Glutamatergic neuron (in vitro differentiated cells): Measurements from ENCODE around the gene OR7D2. TPM values are rescaled to one million over a fixed set of nuclear protein-coding genes. Genes with fewer than 3 reads are reported as not detected.
A peak's percentile ranks its signal among the peaks of the same experiment; 100 is the strongest.

Experiments
- DNase-seq: peaks from one replicate; pipeline ENCODE4 v3.0.0; 2022
- H3K27ac Mint-ChIP-seq: one replicate; pipeline ENCODE4 v1.8.0; 2020; ENCODE audit warnings: mild to moderate bottlenecking, mixed read lengths, inconsistent platforms; ENCODE audit not compliant: unreplicated experiment
- H3K27me3 Mint-ChIP-seq: one replicate; pipeline ENCODE4 v1.8.0; 2020; ENCODE audit warnings: mild to moderate bottlenecking, moderate library complexity, mixed read lengths, inconsistent platforms; ENCODE audit not compliant: unreplicated experiment
- H3K36me3 Mint-ChIP-seq: one replicate; pipeline ENCODE4 v1.8.0; 2020; ENCODE audit warnings: mild to moderate bottlenecking, mixed read lengths, inconsistent platforms; ENCODE audit not compliant: unreplicated experiment
- H3K4me1 Mint-ChIP-seq: one replicate; pipeline ENCODE4 v1.8.0; 2020; ENCODE audit warnings: mild to moderate bottlenecking, low read depth, mixed read lengths, inconsistent platforms; ENCODE audit not compliant: unreplicated experiment
- H3K4me3 Mint-ChIP-seq: one replicate; pipeline ENCODE4 v1.8.0; 2020; ENCODE audit warnings: mild to moderate bottlenecking, mixed read lengths, inconsistent platforms; ENCODE audit not compliant: unreplicated experiment
- H3K9me3 Mint-ChIP-seq: one replicate; pipeline ENCODE4 v1.8.0; 2020; ENCODE audit warnings: mild to moderate bottlenecking, moderate library complexity, mixed read lengths, inconsistent platforms; ENCODE audit not compliant: unreplicated experiment
- CTCF ChIP-seq: fragments of 200-600 bp; sonication (generic); IDR thresholded peaks from one replicate; pipeline ENCODE4 v1.5.0; 2021; ENCODE audit not compliant: partially characterized antibody, unreplicated experiment
- total RNA-seq: library from RNA; stranded (reverse); fragmentation: NEBNext Ultra II Directional; extraction: Animal tissue kit (Norgen Biotek cat#: 25700); gene quantifications from one replicate; pipeline ENCODE4 v1.2.1, GENCODE V29; 2021; ENCODE audit not compliant: unreplicated experiment

Gene OR7D2
- total RNA-seq, 1 donor from 2014 or later, result not detected

DNA sequence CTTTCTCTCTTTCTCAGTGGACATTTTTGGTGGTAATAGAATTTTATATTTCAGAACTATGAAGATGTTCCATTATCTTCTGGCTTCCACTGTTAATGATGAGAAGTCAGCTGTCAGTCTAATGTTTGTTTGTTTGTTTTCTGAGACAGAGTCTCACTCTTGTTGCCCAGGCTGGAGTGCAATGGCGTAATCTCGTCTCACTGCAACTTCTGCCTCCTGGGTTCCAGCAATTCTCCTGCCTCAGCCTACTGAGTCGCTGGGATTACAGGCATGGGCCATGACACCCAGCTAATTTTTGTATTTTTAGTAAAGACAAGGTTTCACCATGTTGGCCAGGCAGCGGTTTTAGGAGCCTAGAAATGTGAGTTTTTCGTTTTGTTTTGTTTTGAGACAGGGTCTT lies 33.9 kb upstream of the OR7D2 start:
- Mint-ChIP-seq H3K27me3 (no peaks in the 10 kb centered on the region), H3K9me3 (peaks cover 24% of the 10 kb centered on the region), H3K4me1 (peaks cover 5% of the 10 kb centered on the region), H3K36me3 (peaks cover 45% of the 10 kb centered on the region), H3K27ac (no peak overlapping the region), H3K4me3 (no peak overlapping the region)
- no peak for DNase-seq
- TF ChIP-seq CTCF, result no peak

GRCh38 chr19:9146882-9147281 lies 31.9 kb upstream of the OR7D2 start:
- H3K36me3 Mint-ChIP-seq, result peaks cover 62% of the 10 kb centered on the region
- H3K9me3 Mint-ChIP-seq, result peaks cover 26% of the 10 kb centered on the region
- TF ChIP-seq CTCF, result no peak
- H3K27me3 Mint-ChIP-seq, result no peaks in the 10 kb centered on the region
- H3K4me1 Mint-ChIP-seq, result no peaks in the 10 kb centered on the region
- DNase-seq, result no peak
- no peak overlapping the region for H3K27ac Mint-ChIP-seq
- H3K4me3 Mint-ChIP-seq, result no peak overlapping the region

GRCh38 chr19:9148697-9149096 lies 30.1 kb upstream of the OR7D2 start:
- no peak overlapping the region for H3K27ac Mint-ChIP-seq
- H3K36me3 Mint-ChIP-seq, result peaks cover 75% of the 10 kb centered on the region
- no peak overlapping the region for H3K4me3 Mint-ChIP-seq
- DNase-seq, result no peak
- no peak for TF ChIP-seq CTCF
- peaks cover 2% of the 10 kb centered on the region for H3K27me3 Mint-ChIP-seq
- no peaks in the 10 kb centered on the region for H3K4me1 Mint-ChIP-seq
- H3K9me3 Mint-ChIP-seq, result peaks cover 32% of the 10 kb centered on the region

- Mint-ChIP-seq H3K9me3 (peaks cover 30% of the 10 kb centered on the region), H3K27ac (no peak overlapping the region), H3K36me3 (peaks cover 75% of the 10 kb centered on the region), H3K27me3 (peaks cover 2% of the 10 kb centered on the region), H3K4me3 (no peak overlapping the region), H3K4me1 (no peaks in the 10 kb centered on the region)
- no peak for DNase-seq
- no peak for TF ChIP-seq CTCF
Observed at GRCh38 chr19:9149997-9150396, 28.8 kb upstream of the OR7D2 start.

DNA sequence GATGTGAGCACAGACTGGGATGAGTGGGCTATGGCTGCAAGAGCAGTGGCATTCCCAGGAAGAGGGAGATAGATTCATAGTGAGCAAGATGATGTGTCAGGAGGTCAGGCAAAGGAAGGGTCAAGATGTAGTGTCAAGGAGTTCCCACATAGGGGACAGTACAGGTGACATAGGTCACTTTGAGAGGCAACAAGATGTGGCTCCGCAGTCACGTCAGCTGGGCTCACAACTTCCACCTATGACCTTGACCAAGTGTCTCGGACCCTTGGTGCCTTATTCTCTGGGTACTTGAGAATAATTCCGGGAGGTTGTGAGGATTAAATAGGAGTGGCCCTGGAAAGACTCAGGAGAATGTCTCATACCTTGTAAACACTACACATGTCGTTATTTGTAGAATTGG lies 28.1 kb upstream of the OR7D2 start:
- Mint-ChIP-seq H3K27ac (no peak overlapping the region), H3K36me3 (peaks cover 77% of the 10 kb centered on the region), H3K4me1 (no peaks in the 10 kb centered on the region), H3K4me3 (peak overlapping the region; percentile 58), H3K9me3 (peaks cover 34% of the 10 kb centered on the region), H3K27me3 (peaks cover 2% of the 10 kb centered on the region)
- no peak for DNase-seq
- TF ChIP-seq CTCF, result no peak
